GM18861 (cell line): ENCODE data around the gene PODN.

Experiments
- ATAC-seq: cut with Tn5 transposase; IDR thresholded peaks from one replicate; pipeline ENCODE4 v1.9.1; 2021; ENCODE audit not compliant: unreplicated experiment

Gene PODN

GRCh38 chr1:53074313-53075154 is 12.5 kb downstream of the PODN start:
- no peak for ATAC-seq

DNA sequence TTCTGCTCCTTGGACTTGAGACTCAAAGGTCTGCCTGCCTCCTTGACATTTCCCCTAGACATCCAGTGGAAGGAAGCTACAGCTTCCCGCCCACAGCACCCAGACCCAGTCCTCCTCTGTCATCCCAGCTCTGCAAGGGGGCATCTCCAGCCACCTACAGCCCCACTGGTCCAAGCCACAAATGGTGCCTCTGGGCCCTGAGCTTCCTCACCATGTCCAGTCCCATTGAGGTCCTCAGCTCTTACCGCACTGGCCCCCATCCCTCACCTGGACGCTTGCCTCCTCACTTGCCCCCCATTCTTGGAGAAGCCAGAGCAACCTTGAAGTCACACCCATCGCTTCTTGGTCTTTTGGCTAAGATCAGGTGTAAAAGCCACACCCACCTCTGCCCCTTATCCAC is 13.2 kb downstream of the PODN start:
- ATAC-seq = no peak

- ATAC-seq = no peak
Measured at GRCh38 chr1:53075761-53076163, 13.7 kb downstream of the PODN start.

DNA sequence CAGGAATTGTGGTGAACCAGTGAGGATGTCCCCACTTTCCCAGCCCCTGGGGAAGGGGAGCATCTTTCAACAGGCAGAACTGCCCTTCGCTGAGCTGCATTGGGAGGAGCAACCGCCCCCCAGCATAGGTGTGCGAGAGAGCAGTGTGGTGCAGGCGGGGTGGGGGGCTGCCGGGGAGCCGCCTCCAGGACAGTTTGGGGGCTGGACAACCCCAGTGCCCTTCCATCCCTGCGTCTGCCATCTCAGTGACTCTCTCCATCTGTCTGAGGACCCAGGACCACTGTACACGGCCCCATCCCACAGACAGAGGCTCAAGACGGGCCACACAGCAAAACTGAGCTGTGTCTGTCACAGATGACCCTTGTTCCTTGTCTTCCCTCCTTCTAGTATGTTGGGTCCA is 14.2 kb downstream of the PODN start:
- ATAC-seq = no peak

DNA sequence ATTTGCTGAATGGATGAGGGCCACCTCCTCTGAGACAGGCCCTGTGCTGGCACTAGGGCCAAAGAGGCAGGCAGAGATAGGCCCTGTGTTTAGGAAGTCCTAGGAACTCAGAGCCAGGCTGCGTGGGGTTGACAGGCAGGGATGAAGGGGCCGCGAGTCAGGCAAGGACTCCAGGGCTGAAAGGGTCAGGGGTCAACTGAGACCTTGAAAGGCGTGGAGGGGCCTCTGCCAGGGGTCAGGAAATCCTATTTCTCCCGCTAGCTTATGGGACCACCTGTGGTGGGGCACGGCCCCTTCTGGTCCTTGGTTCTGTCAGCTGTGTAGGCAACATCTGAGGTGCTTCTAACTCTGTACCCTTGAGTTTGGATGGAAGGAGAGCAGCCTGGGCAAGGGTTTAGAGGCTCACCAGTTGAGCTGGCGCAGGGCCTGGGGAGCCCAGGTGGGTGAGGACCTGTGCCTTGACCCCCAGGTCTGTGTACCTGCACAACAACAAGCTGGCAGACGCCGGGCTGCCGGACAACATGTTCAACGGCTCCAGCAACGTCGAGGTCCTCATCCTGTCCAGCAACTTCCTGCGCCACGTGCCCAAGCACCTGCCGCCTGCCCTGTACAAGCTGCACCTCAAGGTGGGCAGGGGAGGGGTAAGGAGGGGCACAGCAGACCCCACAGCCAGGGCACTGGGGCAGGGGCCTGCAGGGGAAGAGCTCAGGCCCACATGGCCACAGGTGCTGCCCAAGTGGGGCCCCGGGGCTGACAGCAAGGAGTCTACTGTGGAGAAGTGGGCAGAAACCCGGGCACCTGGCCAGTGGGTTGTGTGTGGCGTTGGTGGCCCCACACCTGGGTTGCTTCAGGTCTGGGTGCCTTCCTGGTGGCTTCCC is 14.9 kb downstream of the PODN start:
- no peak for ATAC-seq

GRCh38 chr1:53077599-53077965 is 15.6 kb downstream of the PODN start:
- ATAC-seq = no peak

DNA sequence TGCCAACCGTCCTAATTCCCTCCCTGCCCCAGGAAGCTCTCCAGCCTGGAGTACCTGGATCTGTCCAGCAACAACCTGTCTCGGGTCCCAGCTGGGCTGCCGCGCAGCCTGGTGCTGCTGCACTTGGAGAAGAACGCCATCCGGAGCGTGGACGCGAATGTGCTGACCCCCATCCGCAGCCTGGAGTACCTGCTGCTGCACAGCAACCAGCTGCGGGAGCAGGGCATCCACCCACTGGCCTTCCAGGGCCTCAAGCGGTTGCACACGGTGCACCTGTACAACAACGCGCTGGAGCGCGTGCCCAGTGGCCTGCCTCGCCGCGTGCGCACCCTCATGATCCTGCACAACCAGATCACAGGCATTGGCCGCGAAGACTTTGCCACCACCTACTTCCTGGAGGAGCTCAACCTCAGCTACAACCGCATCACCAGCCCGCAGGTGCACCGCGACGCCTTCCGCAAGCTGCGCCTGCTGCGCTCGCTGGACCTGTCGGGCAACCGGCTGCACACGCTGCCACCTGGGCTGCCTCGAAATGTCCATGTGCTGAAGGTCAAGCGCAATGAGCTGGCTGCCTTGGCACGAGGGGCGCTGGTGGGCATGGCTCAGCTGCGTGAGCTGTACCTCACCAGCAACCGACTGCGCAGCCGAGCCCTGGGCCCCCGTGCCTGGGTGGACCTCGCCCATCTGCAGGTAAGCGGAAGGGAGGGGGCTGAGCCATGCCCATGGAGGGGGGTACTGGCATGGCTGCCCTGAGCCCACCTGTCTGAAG is 16.5 kb downstream of the PODN start:
- ATAC-seq = no peak

- ATAC-seq = no peak
Measured at GRCh38 chr1:53079251-53079650, 17.2 kb downstream of the PODN start.

DNA sequence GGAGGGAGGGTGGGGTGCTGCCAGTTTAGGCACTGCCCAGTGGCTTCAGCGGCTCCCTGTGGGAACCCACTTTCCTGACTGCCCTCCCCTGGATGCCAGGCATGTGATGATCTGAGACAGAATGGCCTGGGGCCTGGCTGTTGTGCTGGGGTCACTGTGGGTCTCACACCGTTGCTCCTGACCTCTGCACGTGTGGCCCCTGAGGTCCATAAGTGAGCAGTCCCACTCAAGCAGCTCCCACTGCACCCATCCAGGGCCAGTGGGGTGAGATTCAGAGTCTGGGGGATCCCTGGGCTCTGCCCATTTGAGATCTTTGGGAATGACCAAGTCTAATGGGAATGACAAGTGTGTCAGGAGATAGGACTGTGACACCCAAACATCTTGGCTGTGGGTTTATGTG is 18.0 kb downstream of the PODN start:
- no peak for ATAC-seq

DNA sequence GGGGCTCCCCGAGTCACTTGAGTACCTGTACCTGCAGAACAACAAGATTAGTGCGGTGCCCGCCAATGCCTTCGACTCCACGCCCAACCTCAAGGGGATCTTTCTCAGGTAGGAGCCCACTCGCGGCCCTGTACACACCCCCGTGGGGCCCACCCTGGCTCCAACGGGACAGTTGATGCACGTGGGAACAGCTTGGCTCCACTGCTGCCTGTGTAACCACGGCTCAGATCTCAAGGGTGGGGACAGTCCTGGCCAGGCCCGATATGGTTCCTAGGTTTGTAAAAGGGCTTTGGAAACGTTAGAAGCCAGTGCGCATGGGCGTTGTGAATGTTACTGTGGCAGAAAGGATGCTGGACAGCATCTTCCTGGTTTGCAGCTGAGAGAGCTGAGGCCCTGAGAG is 18.8 kb downstream of the PODN start:
- no peak for ATAC-seq

DNA sequence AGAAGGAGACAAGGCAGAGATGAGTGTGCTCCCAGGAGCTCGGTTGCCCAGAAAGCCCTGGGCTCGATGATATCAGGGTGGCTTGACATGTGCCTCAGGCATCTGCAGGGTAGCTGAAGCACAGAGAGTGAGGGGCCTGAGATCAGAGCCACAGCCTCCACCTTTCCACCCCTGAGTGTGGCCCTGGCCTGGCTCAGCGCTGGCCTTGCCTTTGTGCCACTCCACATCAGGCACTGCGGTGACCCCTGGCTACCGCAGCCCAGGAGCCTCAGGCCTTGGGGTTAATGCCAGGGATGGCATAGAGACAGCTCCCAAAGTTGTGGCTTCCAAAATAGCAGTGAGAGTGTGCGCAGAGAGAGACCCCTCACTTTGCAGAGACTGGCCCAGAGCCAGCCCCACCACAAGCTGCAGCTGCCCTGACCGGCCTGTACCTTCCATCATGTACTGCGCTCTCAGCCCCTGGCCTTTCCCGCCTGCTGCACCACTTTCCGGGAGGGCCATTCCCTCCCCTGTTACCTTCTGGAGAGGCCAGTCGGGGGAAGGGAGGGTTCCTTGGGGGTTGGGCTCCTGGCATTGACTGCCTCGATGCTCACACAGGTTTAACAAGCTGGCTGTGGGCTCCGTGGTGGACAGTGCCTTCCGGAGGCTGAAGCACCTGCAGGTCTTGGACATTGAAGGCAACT is 19.5 kb downstream of the PODN start:
- ATAC-seq = no peak

DNA sequence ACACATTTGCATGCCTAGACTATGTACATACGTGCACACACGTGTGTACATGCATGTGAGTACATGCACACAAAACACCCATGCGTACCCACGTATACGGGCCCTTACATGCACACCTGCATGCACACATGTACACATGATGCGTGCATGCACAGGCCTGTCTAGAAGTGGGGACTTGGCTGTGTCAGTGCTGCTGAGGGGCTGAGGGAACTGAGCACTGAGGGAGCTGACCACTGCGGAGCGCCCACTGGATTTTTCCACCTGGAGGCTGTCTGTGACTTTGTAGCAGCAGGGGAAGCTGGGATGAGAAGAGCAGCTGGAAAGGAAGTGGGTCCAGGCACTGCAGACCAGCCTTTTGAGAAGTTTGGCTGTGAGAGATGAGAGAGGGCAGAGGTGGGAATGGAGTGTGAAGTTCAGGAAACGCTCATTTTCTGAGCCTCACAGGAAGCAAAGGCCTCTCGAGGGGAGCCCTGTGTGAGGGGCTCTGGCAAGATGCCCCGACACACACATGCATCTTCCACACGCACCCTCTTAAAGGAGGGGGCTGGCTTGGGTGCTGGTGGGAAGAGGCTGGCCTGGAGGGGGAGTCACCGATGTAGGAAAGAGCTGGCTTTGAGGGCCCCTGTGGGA is 20.9 kb downstream of the PODN start:
- ATAC-seq = no peak

DNA sequence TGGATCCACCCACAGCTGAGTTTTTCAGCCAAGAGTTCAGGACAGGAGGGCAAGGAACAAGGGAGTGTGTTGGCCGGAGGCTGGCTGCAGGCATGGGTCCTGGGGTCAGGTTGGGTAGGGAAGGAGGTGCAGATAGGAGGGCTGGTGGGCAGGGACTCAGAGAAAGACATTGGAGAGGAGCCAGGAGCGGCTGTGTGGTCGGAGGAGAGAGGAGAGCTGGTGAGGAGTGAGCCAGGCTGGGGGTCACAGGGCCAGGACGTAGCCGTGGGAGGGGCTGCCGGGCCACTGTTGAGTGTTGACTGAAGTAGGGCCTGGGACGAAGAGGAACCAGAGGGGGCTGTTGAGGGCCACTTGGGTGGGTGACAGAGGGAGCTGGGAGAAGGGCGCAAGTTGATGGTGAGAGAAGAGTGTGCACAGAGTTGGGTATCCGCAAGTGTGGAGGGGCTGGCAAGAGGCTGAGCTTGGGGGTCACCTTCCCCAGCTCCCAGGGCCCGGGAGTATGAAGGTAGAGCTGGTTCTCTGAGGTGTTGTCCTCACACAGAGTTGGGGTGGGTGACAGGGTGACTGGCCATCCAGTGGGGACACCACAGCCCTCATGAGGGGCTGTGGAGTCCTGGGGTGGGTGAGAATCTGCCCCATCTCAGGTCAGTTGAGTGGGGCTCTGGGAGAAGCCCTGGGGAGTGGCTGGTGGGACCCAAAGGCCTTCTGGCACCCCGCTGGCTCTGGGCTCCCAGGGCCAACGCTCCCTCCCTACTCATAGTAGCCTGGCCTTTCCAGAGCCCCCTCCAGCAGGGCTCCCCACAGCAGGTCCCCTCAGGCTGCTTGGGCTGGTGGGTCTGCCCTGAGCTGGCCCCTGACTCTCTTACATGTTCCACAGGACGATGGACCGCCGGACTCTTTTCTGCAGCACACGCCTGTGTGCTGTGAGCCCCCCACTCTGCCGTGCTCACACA is 21.9 kb downstream of the PODN start:
- ATAC-seq = no peak

DNA sequence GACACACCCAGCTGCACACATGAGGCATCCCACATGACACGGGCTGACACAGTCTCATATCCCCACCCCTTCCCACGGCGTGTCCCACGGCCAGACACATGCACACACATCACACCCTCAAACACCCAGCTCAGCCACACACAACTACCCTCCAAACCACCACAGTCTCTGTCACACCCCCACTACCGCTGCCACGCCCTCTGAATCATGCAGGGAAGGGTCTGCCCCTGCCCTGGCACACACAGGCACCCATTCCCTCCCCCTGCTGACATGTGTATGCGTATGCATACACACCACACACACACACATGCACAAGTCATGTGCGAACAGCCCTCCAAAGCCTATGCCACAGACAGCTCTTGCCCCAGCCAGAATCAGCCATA is 22.6 kb downstream of the PODN start:
- no peak for ATAC-seq

GRCh38 chr1:53085405-53085804 is 23.4 kb downstream of the PODN start:
- ATAC-seq = no peak

DNA sequence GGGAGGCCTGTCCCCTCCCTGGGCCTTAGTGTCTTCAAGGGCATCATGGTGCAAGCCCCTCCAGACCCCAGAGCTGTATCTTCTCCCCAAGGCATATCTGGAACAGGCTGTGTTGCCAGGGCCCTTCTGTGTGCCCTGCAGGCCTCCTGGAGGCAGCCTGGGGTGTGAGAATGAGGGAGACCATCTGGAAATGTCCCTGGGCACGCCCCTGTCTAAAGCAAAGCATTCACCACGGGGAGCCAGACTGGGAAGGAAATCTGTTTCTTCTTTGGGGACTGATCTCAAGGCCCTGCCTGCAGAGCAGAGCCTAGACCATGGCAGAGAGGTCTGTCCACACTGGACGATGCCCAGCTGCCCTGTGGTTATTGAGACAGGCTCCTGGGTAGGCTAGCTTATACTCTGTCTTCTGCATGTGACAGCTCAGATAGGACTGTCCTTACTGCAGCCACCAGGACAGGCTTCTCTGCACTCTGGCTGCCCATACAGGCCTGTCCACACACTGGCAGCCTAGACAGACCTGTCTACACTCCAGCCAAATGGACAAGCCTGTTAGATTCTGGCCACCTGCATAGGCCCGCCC is 24.6 kb downstream of the PODN start:
- ATAC-seq = no peak

DNA sequence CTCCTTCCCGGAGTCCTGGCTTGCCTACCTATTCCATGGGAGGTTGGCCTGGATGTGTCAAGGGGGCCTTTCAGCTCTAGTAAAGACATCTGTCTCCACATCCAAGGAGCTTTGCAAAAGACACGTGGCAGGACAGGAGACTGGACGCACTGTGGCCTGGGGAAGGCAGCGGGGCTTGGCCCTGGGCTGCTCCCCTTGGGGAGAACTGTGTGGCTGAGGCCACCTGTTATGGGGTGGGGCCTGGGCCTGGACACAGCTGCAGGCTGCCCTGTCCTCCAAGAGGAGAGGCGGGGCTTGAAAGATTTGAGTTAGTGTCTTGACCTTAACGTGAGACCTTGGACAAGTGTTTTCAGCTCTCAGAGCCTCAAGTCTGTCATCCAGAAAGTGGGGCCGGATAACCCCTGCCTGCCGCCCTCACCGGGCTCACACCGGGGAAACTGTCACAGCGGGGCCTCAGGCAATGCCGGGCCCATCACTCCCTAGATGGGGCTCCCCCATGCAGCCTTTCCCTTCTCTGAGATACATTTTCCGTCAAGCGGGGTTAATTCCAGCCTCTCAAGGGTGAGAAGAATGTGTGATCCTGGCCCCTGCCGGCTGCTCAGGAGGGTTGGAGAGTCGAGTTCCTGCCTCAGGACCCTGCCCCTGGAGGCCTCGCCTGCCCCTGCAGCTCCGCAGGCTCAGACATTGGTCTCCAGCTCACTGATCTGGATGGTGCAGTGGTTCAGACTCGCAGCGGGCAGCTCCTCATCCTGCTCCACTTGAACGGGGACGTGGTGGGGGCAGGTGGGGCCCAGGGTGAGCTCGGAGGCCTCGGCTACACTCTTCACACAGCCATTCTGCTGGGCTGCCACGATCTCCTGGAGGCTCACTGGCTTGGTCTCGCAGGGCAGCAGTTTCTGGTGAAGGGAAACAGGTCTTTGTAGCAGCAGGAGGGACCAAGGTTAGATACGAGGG is 25.6 kb downstream of the PODN start:
- no peak for ATAC-seq
